NCI-H1930 (cell line): Measurements from ENCODE around the gene MARS1.

Source experiments
- DNase-seq, 2 experiments: peaks; one replicate each; lab custom pipeline; 2025; lab: John Stamatoyannopoulos, UW

MARS1 gene

GRCh38 chr12:57529831-57530230 lies 42.0 kb downstream of the MARS1 start:
- DNase-seq = no peak

DNA sequence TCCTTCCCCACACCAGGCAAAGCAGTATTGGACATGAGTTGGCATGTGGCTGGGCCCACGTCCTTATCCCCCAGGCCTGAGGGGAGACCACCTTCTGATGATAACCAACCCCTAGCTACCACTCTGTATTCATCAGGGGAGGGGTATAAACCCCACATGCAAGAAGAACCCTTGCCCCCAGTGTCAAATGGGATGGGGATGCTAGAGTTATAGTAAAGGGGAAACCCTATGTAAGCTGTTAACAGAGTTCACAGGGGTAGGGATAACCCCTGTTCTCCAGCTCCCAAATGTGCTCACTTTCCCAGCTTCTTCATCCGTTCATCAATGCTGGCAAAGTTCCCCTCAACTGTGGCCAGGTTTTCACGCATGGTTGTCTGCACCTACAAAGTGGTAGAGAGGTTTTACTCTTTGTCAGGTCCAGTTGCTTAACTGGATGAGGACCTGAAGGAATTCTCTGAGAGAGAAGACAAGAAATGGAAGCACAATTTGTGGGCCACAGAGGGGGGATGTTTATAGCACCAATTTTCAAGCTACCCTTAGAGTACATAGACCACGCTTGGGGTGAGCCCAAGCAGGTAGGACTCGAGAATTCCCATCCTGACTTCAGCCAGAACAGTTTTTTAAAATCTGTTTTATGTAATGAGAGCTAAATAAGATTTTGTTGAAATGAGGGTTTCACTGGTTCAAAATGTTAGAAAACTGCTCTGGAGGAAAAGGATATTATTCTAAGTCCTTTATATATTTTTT lies 42.7 kb downstream of the MARS1 start:
- no peak for DNase-seq

DNA sequence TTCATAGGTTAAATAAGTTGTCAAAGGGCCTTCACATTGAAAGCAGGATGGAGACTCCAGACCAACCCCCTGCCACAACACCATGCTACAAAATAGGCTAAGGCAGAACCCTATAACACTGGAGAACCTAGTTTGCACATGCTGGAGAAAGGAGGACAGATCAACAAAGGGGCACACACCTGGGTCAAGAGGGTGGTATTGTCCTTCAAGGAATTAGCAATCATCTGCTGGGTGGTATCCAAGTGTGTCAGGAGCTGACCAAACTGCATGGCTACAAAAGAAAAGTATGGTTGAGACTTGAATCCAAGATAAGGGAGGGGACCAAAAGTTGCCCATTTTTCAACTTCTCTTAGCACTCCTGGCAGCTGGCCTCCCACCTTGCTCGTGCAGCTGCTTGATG lies 44.0 kb downstream of the MARS1 start:
- no peak for DNase-seq

DNA sequence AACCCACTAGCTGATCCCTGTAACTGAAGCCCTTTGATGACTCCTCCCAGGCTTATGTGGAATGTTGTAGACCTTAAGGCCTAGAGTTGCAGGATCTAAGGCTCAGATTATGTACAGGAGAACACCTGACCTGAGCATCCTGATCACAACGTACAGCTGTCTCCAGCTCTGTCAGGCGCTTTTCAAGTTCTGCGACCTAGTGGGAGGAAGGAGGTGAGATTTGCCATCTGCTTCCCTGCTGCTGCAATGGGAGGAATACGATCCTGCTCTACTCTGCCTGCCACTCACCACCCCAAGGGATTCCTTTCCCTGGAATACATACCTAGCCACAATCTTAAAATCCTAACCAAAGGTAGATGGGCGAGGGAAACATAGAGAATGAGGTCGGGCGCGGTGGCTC lies 45.2 kb downstream of the MARS1 start:
- DNase-seq = no peak

DNA sequence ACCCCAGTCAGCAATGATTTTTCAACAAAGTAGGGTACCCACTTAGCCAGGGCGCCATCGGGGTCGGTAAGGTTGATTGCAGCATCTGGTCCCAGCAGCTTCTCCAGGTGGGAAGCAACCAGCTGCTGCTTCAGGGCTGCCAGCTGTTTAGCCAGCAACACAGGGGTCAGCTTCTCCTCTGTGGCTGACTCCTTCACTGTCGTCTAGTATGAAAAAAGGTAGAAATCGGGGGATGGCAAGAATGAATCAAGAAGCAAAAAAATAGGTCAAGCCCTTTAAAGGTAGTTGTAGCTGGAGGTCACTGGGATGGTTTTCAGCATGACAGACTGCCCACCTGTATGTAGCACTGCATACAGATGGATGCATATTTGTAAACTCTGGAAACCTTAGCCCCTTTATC lies 46.4 kb downstream of the MARS1 start:
- DNase-seq = no peak

- no peak for DNase-seq
Measured at GRCh38 chr12:57534991-57535543, 47.2 kb downstream of the MARS1 start.

GRCh38 chr12:57535764-57536596 lies 48.1 kb downstream of the MARS1 start:
- no peak for DNase-seq

GRCh38 chr12:57536597-57536942 lies 48.7 kb downstream of the MARS1 start:
- no peak for DNase-seq

DNA sequence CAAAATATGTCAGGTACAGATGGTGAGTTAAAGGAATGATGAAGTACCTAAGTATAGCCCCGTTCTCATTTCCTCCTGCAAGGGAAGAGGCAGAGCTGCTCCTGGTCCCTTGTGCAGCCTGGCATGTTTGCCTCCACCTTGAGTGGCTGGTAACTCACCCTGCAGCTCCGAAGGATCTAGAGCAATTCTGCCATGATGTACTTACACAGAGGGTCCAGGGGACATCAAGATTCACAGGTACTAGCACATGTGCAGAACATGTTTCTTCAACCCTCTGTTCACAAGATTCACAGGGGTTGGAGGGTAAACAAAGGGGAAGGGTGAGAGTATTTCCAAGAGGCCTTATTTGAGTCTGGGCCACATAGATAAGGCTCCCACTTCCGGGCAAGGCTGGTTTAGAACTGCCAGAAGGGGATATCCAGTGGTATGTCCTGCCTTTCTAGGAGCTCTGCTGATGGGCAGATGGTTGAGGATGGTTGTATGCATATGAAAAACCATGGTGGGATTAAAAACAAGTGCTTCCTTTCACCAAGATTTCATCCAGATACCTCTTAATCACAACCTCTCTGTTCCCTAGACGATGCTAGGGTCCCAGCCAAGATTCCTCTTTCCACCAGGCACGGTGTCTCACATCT lies 51.4 kb downstream of the MARS1 start:
- no peak for DNase-seq

DNA sequence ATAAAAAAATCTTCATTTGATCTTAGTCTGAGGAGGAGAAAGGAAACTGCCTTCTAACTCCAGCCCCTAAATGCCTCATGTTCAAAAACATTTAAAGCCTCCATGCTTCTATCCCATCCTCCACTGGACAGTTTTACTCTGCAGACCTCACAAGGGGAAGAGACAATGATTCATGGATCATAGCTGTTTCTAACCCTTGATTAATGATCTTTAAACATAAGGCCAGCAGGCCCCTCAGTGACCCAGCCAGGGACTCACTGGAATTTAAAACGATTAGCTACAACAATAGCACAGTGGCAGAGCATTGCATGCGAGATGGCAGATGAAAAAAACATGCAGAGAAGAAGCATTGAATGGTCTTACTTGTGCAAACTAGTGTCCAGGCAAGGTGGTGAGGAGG lies 53.1 kb downstream of the MARS1 start:
- no peak for DNase-seq

GRCh38 chr12:57541717-57542116 lies 53.8 kb downstream of the MARS1 start:
- DNase-seq = no peak

- no peak for DNase-seq
Measured at GRCh38 chr12:57543581-57543980, 55.7 kb downstream of the MARS1 start.

- DNase-seq = no peak
Measured at GRCh38 chr12:57545809-57546437, 58.1 kb downstream of the MARS1 start.

- DNase-seq = peak; percentile 96
Measured at GRCh38 chr12:57546438-57547287, 58.8 kb downstream of the MARS1 start, which contains the start of gene DCTN2. Gene DCTN2, minus strand, starts transcription at chr12:57547192. Its CDS starts 129 bp downstream, at chr12:57547063.

DNA sequence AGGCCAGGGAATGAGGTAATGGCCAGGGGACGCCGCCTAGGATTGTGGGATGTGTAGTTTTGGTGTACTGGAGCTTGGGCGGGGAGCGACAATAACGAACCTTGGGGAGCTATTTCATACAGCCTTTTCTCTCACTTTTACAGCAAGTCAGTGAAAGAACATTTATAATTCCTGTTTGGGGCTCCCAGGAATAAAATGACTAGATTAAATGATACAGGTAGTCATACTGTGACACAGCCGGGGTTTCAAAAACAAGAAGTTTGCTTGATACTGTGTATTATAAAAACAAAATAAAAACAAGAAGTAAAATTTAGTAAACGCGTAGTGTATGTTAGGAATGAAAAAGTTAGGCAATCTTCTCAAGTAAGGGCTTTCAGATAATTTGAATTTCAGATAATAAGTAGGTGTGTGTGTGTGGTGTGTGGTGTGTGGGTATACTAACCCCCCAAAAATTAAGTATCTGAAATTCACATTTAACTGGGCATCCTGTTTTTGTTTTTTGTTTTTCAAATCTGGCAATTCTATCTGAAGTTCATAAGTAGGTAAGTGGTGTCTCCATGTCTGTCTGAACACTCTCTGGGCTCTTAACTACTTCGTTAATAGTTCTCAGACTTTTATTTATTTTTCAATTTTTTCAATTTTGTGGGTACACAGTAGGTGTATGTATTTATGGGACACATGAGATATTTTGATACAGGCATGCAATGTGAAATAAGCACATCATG lies 59.6 kb downstream of the MARS1 start:
- no peak for DNase-seq

DNA sequence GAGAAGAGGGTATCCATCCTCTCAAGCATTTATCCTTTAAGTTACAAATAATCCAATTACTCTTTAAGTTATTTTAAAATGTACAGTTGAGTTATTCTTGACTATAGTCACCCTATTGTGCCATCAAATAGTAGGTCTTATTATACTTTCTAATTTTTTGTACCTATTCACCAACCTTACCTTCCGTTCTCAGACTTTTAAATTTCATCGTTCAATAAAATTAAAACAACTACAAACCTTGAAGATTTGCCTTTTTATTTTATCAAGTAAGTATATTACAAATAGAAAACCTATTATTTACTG lies 60.1 kb downstream of the MARS1 start:
- DNase-seq = no peak

DNA sequence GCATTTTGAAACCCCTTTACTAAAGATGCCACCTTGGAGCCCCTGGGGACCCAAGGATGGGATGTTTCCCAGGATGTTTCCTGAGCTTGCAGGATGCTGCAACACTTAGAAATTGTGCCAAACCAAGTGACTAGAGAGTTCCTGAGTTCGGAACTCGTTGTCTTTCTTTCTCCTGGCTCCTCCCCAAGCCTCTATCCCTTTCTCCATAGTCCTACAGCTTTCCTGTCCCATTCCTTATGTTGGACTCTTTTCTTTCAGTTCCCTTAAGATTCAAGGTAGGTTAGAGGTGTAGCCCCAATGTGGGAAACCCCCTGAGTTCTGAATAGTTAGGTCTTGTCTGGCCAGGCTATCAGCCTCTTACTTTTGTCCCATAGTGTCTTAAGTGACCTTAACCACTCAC lies 60.6 kb downstream of the MARS1 start:
- no peak for DNase-seq

DNA sequence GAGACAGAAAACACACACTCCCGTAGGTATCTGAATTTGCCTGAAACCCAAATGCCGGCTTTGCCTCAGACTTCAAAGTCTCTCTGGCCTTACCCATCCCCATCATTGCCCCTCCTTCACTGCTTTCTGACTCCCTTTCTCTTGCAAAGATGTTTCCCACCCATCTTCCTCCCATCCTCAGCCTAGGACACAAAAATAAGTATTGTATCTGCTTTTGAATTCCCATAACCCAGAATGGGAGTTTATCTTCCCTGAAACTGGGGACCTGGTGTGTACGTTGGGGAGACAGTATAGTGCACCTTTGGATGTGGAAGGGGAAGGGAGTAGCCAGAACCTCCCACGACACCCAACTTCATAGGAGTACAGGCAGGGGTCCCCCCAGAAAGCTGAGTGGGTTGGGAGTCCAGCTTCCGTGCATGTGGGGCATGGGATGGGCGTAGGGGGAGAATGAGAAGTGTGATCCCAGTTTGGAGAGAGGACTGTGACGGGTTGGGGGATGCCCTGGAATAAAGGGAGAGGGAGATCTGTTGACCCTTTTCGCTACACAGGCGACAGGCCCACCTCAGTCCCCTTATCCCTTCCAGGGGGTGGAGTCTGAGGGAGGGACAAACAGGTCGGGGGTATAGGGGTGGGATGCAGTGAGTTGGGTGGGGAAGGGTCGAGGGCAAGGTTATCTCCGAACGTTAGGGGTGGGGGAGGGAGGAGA lies 61.5 kb downstream of the MARS1 start:
- no peak for DNase-seq

DNA sequence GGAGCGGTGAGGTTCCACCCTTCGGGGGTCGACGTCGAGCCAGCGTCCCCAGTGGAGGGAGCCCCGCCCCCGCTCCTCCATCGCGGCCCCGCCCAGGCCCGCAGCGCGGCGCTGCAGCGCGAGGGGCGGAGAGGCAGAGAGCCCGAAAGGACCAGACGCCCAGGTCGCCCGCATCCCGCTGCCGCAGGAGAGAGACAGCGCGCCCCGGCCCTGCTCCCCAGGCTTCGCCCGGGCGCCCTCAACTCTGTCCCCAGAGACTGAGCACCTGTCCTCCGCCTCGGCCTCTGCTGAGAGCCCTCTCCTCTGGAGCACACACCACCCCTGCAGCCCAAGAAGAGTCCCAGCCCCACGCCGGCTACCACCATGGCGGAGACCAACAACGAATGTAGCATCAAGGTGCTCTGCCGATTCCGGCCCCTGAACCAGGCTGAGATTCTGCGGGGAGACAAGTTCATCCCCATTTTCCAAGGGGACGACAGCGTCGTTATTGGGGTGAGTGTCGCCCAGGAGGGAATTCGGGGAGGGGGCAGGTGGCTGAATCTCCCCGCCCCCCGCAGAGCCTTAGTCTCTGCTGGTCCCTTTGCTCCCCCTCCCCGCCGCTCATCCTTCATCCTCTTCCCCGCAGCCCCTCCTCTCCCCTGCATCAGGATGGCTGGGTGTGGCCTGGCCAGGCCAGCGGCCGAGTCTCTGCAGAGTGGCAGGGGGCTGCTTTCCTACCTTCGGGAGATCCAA lies 62.2 kb downstream of the MARS1 start, which contains the start of gene KIF5A:
KIF5A (plus strand) TSS at position 136 of the 732 bp plus-strand sequence; CDS start at position 364, 228 bp downstream.
- DNase-seq = peak; percentile 57 to 71
